Brain microvascular endothelial cell (primary cell): ENCODE results near the gene MED9.
"Not testable (repeated sequence)": the region's sequence is repeated elsewhere in the genome, so short reads cannot be mapped to it uniquely, and the experiment has no call there.

Experiments used
- DNase-seq: peaks from one replicate; pipeline ENCODE4 v3.0.0-alpha.2; 2020
- H3K27ac ChIP-seq: fragments of 250-450 bp; sonication (Bioruptor Pico); 2 replicates; pipeline ENCODE4 v1.5.1; 2020; ENCODE audit warnings: mild to moderate bottlenecking, moderate library complexity
- H3K27me3 ChIP-seq: fragments of 250-450 bp; sonication (Bioruptor Pico); replicated peaks from 2 replicates; pipeline ENCODE4 v1.5.1; 2020; ENCODE audit warnings: mild to moderate bottlenecking
- H3K36me3 ChIP-seq: fragments of 250-450 bp; sonication (Bioruptor Pico); replicated peaks from 2 replicates; pipeline ENCODE4 v1.5.1; 2020; ENCODE audit warnings: mild to moderate bottlenecking
- H3K4me3 ChIP-seq: 2 replicates; pipeline ENCODE4 v1.5.1; 2011; ENCODE audit warnings: low read depth, mild to moderate bottlenecking, control low read depth, low read length, moderate library complexity
- in situ Hi-C: cut with HindIII; loops from 2 replicates; pipeline ENCODE4 v1.10.0; 2017; ENCODE audit warnings: low sequenced_read_pairs, low pct_ligation_motif_present
- TF ChIP-seq, protein P1 (sequence below): IDR thresholded peaks from 2 replicates; pipeline ENCODE4 v1.5.1; 2011; ENCODE audit warnings: low read depth, mild to moderate bottlenecking, moderate library complexity, low read length, control low read depth, inconsistent platforms; ENCODE audit errors: missing control alignments

The MED9 gene

DNA sequence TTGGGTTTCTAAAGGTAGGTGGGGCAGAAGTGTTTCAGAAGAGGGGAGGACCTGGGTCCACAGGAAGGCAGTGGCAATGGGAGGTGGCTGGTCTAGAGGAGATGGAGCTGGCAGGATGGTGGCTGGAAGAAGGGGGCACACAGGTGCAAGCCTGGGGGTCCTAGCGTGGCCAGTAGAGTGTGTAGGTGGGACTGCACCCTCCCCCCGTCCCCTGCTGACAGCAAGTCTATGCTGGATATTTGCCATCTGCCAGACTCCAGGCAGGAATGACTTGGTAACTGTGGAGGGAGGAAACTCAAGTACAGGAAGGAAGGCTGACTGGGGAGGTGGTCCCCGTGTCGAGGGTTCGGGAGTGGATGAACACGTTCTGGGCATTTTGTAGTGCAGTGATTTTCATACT is 8.6 kb downstream of the MED9 start:
- peaks cover 2% of the 10 kb centered on the region for H3K36me3 ChIP-seq
- DNase-seq, result no peak
- no peaks in the 10 kb centered on the region for H3K27me3 ChIP-seq
- H3K4me3 ChIP-seq, result no peak overlapping the region
- in situ Hi-C loops, result no loop called here
- TF ChIP-seq, protein P1, sequence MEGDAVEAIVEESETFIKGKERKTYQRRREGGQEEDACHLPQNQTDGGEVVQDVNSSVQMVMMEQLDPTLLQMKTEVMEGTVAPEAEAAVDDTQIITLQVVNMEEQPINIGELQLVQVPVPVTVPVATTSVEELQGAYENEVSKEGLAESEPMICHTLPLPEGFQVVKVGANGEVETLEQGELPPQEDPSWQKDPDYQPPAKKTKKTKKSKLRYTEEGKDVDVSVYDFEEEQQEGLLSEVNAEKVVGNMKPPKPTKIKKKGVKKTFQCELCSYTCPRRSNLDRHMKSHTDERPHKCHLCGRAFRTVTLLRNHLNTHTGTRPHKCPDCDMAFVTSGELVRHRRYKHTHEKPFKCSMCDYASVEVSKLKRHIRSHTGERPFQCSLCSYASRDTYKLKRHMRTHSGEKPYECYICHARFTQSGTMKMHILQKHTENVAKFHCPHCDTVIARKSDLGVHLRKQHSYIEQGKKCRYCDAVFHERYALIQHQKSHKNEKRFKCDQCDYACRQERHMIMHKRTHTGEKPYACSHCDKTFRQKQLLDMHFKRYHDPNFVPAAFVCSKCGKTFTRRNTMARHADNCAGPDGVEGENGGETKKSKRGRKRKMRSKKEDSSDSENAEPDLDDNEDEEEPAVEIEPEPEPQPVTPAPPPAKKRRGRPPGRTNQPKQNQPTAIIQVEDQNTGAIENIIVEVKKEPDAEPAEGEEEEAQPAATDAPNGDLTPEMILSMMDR, result no peak
- H3K27ac ChIP-seq, result no peak overlapping the region

DNA sequence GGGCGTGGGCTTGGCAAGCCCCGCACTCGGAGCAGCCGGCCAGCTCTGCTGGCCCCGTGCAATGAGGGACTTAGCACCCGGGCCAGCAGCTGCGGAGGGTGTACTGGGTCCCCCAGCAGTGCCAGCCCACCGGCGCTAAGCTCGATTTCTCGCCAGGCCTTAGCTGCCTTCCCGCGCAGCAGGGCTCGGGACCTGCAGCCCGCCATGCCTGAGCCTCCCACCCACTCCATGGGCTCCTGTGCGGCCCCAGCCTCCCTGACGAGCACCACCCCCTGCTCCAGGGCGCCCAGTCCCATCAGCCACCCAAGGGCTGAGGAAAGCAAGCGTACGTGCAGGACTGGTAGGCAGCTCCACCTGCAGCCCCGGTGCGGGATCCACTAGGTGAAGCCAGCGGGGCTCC is 9.6 kb downstream of the MED9 start:
- in situ Hi-C loops, H3K36me3 ChIP-seq, H3K4me3 ChIP-seq, H3K27me3 ChIP-seq, H3K27ac ChIP-seq, DNase-seq: not testable (repeated sequence)

DNA sequence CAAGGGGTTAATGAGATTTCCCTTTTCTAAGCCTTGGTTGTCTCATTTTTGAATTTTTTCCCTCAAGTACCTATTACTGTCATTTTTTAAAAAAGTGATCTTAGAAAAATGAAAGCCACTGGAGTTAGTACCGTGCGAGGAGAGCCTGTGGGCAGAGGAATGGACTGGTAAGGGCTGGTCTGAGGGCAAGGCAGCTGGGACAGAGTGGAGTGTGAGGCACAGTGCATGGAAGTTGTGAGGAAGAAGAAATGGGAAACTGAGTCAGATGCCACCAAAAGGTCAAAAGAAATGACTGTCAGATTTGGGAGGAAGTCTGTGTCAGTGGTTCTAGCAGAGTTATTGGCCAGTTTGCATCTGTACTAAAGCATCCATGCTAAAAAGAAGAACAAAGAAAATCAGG is 11.2 kb downstream of the MED9 start:
- Histone ChIP-seq H3K4me3 (no peak overlapping the region), H3K36me3 (peaks cover 2% of the 10 kb centered on the region), H3K27me3 (no peaks in the 10 kb centered on the region), H3K27ac (no peak overlapping the region)
- no peak for DNase-seq
- TF ChIP-seq, protein P1, result no peak
- in situ Hi-C loops, result no loop called here

DNA sequence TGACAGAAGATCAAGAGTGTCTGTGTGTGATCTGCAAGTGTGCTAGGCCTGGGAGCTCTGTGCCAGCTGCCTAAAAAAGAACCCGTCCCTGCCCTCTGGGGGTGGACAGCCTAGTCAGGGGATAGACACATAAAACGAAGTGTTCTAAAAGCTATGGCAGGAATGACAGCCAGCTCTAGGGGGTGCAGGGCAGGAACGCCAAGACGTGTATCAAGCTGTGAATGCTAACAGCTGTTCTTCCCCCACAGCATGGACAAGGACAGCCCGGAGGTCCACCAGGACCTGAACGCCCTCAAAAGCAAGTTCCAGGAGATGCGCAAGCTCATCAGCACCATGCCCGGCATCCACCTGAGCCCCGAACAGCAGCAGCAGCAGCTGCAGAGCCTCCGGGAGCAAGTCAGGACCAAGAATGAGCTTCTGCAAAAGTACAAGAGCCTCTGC is 14.3 kb downstream of the MED9 start:
- Histone ChIP-seq H3K4me3 (no peak overlapping the region), H3K27ac (no peak overlapping the region), H3K36me3 (peaks cover 2% of the 10 kb centered on the region), H3K27me3 (no peaks in the 10 kb centered on the region)
- no peak for DNase-seq
- in situ Hi-C loops, result no loop called here
- TF ChIP-seq, protein P1, result no peak

DNA sequence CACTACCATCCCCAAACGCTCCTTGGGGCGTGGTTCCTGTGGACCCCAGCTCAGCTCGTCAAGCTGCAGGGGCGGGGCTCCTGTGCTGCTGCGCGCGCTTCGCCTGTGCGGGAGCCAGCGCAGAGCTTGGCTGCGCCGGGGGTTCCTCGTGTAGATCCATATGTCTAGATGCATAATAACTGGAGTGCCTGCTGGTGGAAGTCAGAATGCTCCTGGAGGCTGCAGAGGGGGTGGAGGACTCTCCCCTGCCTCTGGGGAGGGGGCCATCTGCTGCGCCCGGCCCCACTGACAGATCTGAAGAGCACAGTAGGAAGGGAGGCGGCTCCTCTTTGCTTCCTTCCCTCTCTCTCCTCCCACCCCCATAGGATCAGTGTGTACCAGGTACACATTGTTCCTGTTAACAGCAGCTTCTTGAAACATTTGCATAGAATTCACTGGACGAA is 14.8 kb downstream of the MED9 start:
- no peak for DNase-seq
- in situ Hi-C loops, result no loop called here
- TF ChIP-seq, protein P1, result no peak
- H3K27me3 ChIP-seq, result no peaks in the 10 kb centered on the region
- H3K36me3 ChIP-seq, result peaks cover 2% of the 10 kb centered on the region
- H3K4me3 ChIP-seq, result no peak overlapping the region
- H3K27ac ChIP-seq, result no peak overlapping the region

DNA sequence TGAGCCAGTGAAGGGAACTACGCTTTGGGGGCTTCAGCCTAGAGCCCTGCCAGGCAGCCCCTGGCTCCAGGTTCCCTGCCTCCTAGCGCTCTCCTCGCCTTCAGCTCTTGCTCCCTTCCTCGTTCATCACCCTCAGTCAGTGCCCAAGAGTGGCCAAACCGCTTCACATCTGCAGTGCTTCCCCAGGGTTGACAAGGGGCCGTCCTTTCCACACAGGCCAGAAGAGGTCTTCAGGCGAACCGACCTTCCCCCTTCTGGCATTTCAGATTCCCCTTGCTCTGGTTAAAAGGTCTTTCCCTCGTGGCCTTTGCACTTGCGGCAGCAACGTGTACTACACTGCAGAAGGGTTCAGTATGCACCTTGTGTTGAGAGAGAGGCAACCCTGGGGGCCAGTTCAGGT is 15.3 kb downstream of the MED9 start:
- TF ChIP-seq, protein P1, result no peak
- Histone ChIP-seq H3K27ac (no peak overlapping the region), H3K4me3 (no peak overlapping the region), H3K36me3 (peaks cover 2% of the 10 kb centered on the region), H3K27me3 (no peaks in the 10 kb centered on the region)
- DNase-seq, result no peak
- in situ Hi-C loops, result no loop called here
